ENCODE data around the gene PAGE4.
A peak's percentile ranks its signal among the peaks of the same experiment; 100 is the strongest.

PAGE4 gene

GRCh38 chrX:49877397-49878101, 48.4 kb downstream of the PAGE4 start:
- DNase-seq: no peak

GRCh38 chrX:49878128-49878833, 49.2 kb downstream of the PAGE4 start:
- DNase-seq: no peak

GRCh38 chrX:49878834-49879655, 49.9 kb downstream of the PAGE4 start, which contains the start of gene USP27X:
Gene USP27X (plus strand): TSS chrX:49879484. CDS start chrX:49880308, 824 bp downstream.
- DNase-seq: peak; percentile 59 to 63

DNA sequence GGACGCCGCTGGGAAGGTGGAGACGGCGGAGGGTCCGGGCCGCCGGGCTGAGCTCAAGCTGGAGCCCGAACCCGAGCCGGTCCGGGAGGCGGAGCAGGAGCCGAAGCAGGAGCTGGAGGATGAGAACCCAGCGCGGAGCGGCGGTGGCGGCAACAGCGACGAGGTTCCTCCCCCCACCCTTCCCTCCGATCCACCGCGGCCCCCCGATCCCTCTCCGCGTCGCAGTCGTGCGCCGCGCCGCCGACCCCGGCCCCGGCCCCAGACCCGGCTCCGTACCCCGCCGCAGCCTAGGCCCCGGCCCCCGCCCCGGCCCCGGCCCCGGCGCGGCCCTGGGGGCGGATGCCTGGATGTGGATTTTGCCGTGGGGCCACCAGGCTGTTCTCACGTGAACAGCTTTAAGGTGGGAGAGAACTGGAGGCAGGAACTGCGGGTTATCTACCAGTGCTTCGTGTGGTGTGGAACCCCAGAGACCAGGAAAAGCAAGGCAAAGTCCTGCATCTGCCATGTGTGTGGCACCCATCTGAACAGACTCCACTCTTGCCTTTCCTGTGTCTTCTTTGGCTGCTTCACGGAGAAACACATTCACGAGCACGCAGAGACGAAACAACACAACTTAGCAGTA, 50.7 kb downstream of the PAGE4 start:
- peak in 1 of 2 experiments; percentile 1 for DNase-seq

DNA sequence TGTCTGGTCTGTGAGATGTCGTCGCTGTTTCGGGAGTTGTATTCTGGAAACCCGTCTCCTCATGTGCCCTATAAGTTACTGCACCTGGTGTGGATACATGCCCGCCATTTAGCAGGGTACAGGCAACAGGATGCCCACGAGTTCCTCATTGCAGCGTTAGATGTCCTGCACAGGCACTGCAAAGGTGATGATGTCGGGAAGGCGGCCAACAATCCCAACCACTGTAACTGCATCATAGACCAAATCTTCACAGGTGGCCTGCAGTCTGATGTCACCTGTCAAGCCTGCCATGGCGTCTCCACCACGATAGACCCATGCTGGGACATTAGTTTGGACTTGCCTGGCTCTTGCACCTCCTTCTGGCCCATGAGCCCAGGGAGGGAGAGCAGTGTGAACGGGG, 51.6 kb downstream of the PAGE4 start:
- no peak for DNase-seq
